ENCODE results near the gene CRTC1.

Gene CRTC1

GRCh38 chr19:18781885-18782527 is 98.5 kb downstream of the CRTC1 start:
- Histone ChIP-seq H3K36me3 (ENCODE audit: control insufficient read depth, low read length) (no peaks in the 10 kb centered on the region), H3K27me3 (ENCODE audit: control insufficient read depth, low read length) (no peaks in the 10 kb centered on the region), H3K9me3 (ENCODE audit: control insufficient read depth, insufficient read depth, low read length) (no peaks in the 10 kb centered on the region), H3K4me3 (ENCODE audit: low read length) (no peak overlapping the region), H3K79me2 (ENCODE audit: control insufficient read depth, low read length) (no peaks in the 10 kb centered on the region), H3K4me2 (ENCODE audit: low read length) (no peak overlapping the region), H3K9me2 (replicated peaks; ENCODE audit: control insufficient read depth, low read length) (no peaks in the 10 kb centered on the region), H3F3A (ENCODE audit: control insufficient read depth, insufficient read depth) (0 out of 2 replicates have a peak, but pooled peaks cover 3% of the 10 kb centered on the region), H3K27ac (ENCODE audit: low read depth, low read length) (no peak overlapping the region), H3K4me1 (ENCODE audit: control insufficient read depth, low read length) (peaks cover 7% of the 10 kb centered on the region), H4K20me1 (ENCODE audit: control insufficient read depth, insufficient read depth, low read depth, low read length) (no peaks in the 10 kb centered on the region)
- TF ChIP-seq EZH2phosphoT487 (IDR thresholded peaks at IDR 0.05; ENCODE audit: borderline replicate concordance, low read length), result no peak
- TF ChIP-seq, protein P1, sequence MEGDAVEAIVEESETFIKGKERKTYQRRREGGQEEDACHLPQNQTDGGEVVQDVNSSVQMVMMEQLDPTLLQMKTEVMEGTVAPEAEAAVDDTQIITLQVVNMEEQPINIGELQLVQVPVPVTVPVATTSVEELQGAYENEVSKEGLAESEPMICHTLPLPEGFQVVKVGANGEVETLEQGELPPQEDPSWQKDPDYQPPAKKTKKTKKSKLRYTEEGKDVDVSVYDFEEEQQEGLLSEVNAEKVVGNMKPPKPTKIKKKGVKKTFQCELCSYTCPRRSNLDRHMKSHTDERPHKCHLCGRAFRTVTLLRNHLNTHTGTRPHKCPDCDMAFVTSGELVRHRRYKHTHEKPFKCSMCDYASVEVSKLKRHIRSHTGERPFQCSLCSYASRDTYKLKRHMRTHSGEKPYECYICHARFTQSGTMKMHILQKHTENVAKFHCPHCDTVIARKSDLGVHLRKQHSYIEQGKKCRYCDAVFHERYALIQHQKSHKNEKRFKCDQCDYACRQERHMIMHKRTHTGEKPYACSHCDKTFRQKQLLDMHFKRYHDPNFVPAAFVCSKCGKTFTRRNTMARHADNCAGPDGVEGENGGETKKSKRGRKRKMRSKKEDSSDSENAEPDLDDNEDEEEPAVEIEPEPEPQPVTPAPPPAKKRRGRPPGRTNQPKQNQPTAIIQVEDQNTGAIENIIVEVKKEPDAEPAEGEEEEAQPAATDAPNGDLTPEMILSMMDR (IDR thresholded peaks at IDR 0.05; ENCODE audit: low read depth, low read length, poor library complexity, severe bottlenecking), result no peak

DNA sequence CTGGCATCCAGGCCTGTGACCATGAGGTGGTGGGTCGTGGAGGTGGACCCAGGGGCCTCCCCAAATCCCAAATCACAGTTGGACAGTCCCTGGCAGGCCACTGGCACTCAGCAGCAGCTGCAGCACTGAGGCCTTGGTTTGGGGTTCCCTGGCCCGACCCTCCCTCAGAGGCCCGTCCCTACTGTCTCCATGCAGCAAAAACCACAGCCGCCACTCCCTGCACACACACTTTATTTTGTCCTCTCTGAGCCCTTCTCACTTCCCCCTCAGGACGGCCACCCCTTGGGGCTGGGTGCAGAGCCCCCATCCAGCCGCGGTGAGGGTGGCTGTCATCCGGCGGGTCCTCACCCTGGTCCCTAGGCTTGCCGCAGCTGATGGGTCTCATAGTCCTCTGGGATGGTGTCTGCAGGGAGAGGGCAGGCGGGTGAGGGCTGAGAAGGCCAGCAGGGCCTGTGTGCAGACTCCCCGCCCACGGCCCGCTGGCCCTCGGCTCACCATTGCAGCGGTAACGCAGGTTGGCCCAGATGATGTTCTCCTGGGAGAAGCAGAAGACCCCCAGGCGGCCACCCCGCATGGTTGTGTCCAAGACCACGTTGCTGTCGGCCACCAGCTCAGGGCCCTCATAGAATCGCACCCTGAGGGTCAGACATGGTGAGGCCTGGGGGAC is 99.2 kb downstream of the CRTC1 start:
- no peaks in the 10 kb centered on the region for H3K9me2 ChIP-seq (replicated peaks; ENCODE audit: control insufficient read depth, low read length)
- no peaks in the 10 kb centered on the region for H3K27me3 ChIP-seq (ENCODE audit: control insufficient read depth, low read length)
- no peaks in the 10 kb centered on the region for H3K79me2 ChIP-seq (ENCODE audit: control insufficient read depth, low read length)
- no peak overlapping the region for H3K4me3 ChIP-seq (ENCODE audit: low read length)
- peaks cover 7% of the 10 kb centered on the region for H3K4me1 ChIP-seq (ENCODE audit: control insufficient read depth, low read length)
- H3F3A ChIP-seq (ENCODE audit: control insufficient read depth, insufficient read depth), result 0 out of 2 replicates have a peak, but pooled peaks cover 3% of the 10 kb centered on the region
- no peaks in the 10 kb centered on the region for H3K36me3 ChIP-seq (ENCODE audit: control insufficient read depth, low read length)
- no peaks in the 10 kb centered on the region for H4K20me1 ChIP-seq (ENCODE audit: control insufficient read depth, insufficient read depth, low read depth, low read length)
- no peak overlapping the region for H3K27ac ChIP-seq (ENCODE audit: low read depth, low read length)
- H3K9me3 ChIP-seq (ENCODE audit: control insufficient read depth, insufficient read depth, low read length), result no peaks in the 10 kb centered on the region
- TF ChIP-seq, protein P1 (IDR thresholded peaks at IDR 0.05; ENCODE audit: low read depth, low read length, poor library complexity, severe bottlenecking), result no peak
- TF ChIP-seq EZH2phosphoT487 (IDR thresholded peaks at IDR 0.05; ENCODE audit: borderline replicate concordance, low read length), result no peak
- H3K4me2 ChIP-seq (ENCODE audit: low read length), result no peak overlapping the region

GRCh38 chr19:18783958-18784785 is 100.7 kb downstream of the CRTC1 start:
- no peaks in the 10 kb centered on the region for H3K36me3 ChIP-seq (ENCODE audit: control insufficient read depth, low read length)
- no peaks in the 10 kb centered on the region for H3K9me3 ChIP-seq (ENCODE audit: control insufficient read depth, insufficient read depth, low read length)
- 0 out of 2 replicates have a peak, but pooled peaks cover 3% of the 10 kb centered on the region for H3F3A ChIP-seq (ENCODE audit: control insufficient read depth, insufficient read depth)
- no peaks in the 10 kb centered on the region for H4K20me1 ChIP-seq (ENCODE audit: control insufficient read depth, insufficient read depth, low read depth, low read length)
- H3K4me1 ChIP-seq (ENCODE audit: control insufficient read depth, low read length), result peaks cover 7% of the 10 kb centered on the region
- no peaks in the 10 kb centered on the region for H3K79me2 ChIP-seq (ENCODE audit: control insufficient read depth, low read length)
- no peak overlapping the region for H3K4me2 ChIP-seq (ENCODE audit: low read length)
- no peak overlapping the region for H3K27ac ChIP-seq (ENCODE audit: low read depth, low read length)
- H3K27me3 ChIP-seq (ENCODE audit: control insufficient read depth, low read length), result peaks cover 5% of the 10 kb centered on the region
- no peaks in the 10 kb centered on the region for H3K9me2 ChIP-seq (replicated peaks; ENCODE audit: control insufficient read depth, low read length)
- TF ChIP-seq EZH2phosphoT487 (IDR thresholded peaks at IDR 0.05; ENCODE audit: borderline replicate concordance, low read length), result no peak
- TF ChIP-seq, protein P1 (IDR thresholded peaks at IDR 0.05; ENCODE audit: low read depth, low read length, poor library complexity, severe bottlenecking), result no peak
- H3K4me3 ChIP-seq (ENCODE audit: low read length), result no peak overlapping the region

Measured in DOHH2 (cell line).